GM19328 (cell line): ENCODE data around the gene GAPDHS.

Experiments used
- ATAC-seq: cut with Tn5 transposase; IDR thresholded peaks from one replicate; pipeline ENCODE4 v1.9.1; 2021; ENCODE audit warnings: mild to moderate bottlenecking, moderate library complexity; ENCODE audit not compliant: unreplicated experiment

The GAPDHS gene

GRCh38 chr19:35585848-35586247, 52.6 kb downstream of the GAPDHS start, which contains the start of gene PMIS2:
Gene PMIS2 (plus strand): TSS chr19:35586173. CDS start chr19:35586260, 87 bp downstream.
- ATAC-seq = no peak

GRCh38 chr19:35587321-35587720, 54.1 kb downstream of the GAPDHS start:
- no peak for ATAC-seq

- no peak for ATAC-seq
Observed at GRCh38 chr19:35590875-35591274, 57.6 kb downstream of the GAPDHS start.

GRCh38 chr19:35592226-35592625, 59.0 kb downstream of the GAPDHS start:
- ATAC-seq = no peak
